Endothelial cell of umbilical vein (primary cell): ENCODE measurements around the gene AGA. TPM values are rescaled to one million over a fixed set of nuclear protein-coding genes. Genes with fewer than 3 reads are reported as not detected.

ENCODE experiments used
- BruUV-seq: library from RNA; stranded (reverse); fragments of 400-500 nt; replicated peaks from 2 replicates; lab custom pipeline; 2021; lab: Mats Ljungman, UMichigan
- CTCF ChIA-PET: fragments of 300-600, 350-600 bp; sonication (Branson Sonifier 250); formaldehyde crosslinking; loops from one replicate; lab custom pipeline; 2021; ENCODE audit warnings: antibody characterized with exemption, inconsistent platforms; lab: Charles Lee
- POLR2A ChIA-PET: fragments of 300-600, 350-600 bp; sonication (Branson Sonifier 250); formaldehyde crosslinking; loops from one replicate; lab custom pipeline; 2021; ENCODE audit warnings: antibody characterized with exemption, inconsistent platforms; lab: Charles Lee
- DNase-seq: peaks from one replicate; pipeline ENCODE4 v3.0.0-alpha.2; 2011; ENCODE audit warnings: low read depth, low spot score
- FAIRE-seq: peaks from 2 replicates; lab custom pipeline; 2011; peaks lifted over from hg19 to GRCh38; lab: Jason Lieb, UNC
- H2AFZ ChIP-seq: 2 replicates; pipeline ENCODE4 v1.6.0; 2012; ENCODE audit warnings: low read depth, low read length, control low read depth, inconsistent platforms
- H3K27ac ChIP-seq: 2 replicates; pipeline ENCODE4 v1.5.1; 2011; ENCODE audit warnings: low read depth, mild to moderate bottlenecking, control low read depth, low read length, moderate library complexity; ENCODE audit not compliant: insufficient read depth
- H3K27me3 ChIP-seq, 2 experiments: 2 replicates each; pipeline versions ENCODE4 v1.6.0 to v1.6.1; 2011; ENCODE audit warnings: low read length in 2 of 2, mixed read lengths in 1 of 2; ENCODE audit not compliant: control insufficient read depth in 2 of 2, insufficient read depth in 2 of 2
- H3K36me3 ChIP-seq, 2 experiments: 2 replicates in 1 of 2; 3 replicates in 1 of 2; pipeline ENCODE4 v1.5.1; 2011; ENCODE audit warnings: low read length in 2 of 2, mild to moderate bottlenecking in 1 of 2, moderate library complexity in 1 of 2; ENCODE audit not compliant: control insufficient read depth in 2 of 2, insufficient read depth in 2 of 2; ENCODE audit errors: extremely low read depth in 1 of 2
- H3K4me1 ChIP-seq: 3 replicates; pipeline ENCODE4 v1.5.1; 2011; ENCODE audit warnings: mild to moderate bottlenecking, low read length; ENCODE audit not compliant: control insufficient read depth, insufficient read depth; ENCODE audit errors: extremely low read depth
- H3K4me2 ChIP-seq: 2 replicates; pipeline ENCODE4 v1.6.1; 2011; ENCODE audit warnings: low read length, control low read depth, mixed read lengths; ENCODE audit not compliant: insufficient read depth
- H3K4me3 ChIP-seq, 3 experiments: fragments of 200-600 bp in 1 of 3; sonication (generic), shearing (Covaris generic) in 1 of 3; replicated peaks in 1 of 3; 2 replicates each; pipeline ENCODE4 v1.5.1; 2011 to 2016; ENCODE audit warnings: control low read depth in 3 of 3, low read length in 3 of 3, mild to moderate bottlenecking in 2 of 3, inconsistent platforms in 1 of 3, low read depth in 1 of 3, moderate library complexity in 1 of 3; ENCODE audit not compliant: insufficient read depth in 1 of 3
- H3K79me2 ChIP-seq: 2 replicates; pipeline ENCODE4 v1.6.0; 2012; ENCODE audit warnings: low read length, inconsistent platforms; ENCODE audit not compliant: control insufficient read depth, insufficient read depth
- H3K9ac ChIP-seq: replicated peaks from 2 replicates; pipeline ENCODE3; 2011; ENCODE audit warnings: low read length, control low read depth; ENCODE audit not compliant: insufficient read depth; ENCODE audit errors: extremely low read depth
- H3K9me1 ChIP-seq: replicated peaks from 3 replicates; pipeline ENCODE4 v1.6.0; 2011; ENCODE audit warnings: mild to moderate bottlenecking, low read length; ENCODE audit not compliant: control insufficient read depth, insufficient read depth; ENCODE audit errors: extremely low read depth
- H3K9me3 ChIP-seq: replicated peaks from 2 replicates; pipeline ENCODE4 v1.5.1; 2012; ENCODE audit warnings: low read length, inconsistent platforms; ENCODE audit not compliant: control insufficient read depth, insufficient read depth
- H4K20me1 ChIP-seq: replicated peaks from 2 replicates; pipeline ENCODE3; 2011; ENCODE audit warnings: mild to moderate bottlenecking, low read length; ENCODE audit not compliant: control insufficient read depth, insufficient read depth; ENCODE audit errors: extremely low read depth
- EZH2 ChIP-seq: IDR thresholded peaks from 2 replicates; pipeline ENCODE4 v1.6.1; 2012; ENCODE audit warnings: borderline replicate concordance, low read depth, mild to moderate bottlenecking, moderate library complexity, low read length, inconsistent platforms; ENCODE audit not compliant: severe bottlenecking
- FOS ChIP-seq: IDR thresholded peaks from 2 replicates; pipeline ENCODE4 v1.6.1; 2011; ENCODE audit warnings: mild to moderate bottlenecking, low read length, moderate library complexity, borderline replicate concordance; ENCODE audit not compliant: insufficient read depth
- GATA2 ChIP-seq: IDR thresholded peaks from 2 replicates; pipeline ENCODE4 v1.7.0; 2011; ENCODE audit warnings: low read depth, mild to moderate bottlenecking, moderate library complexity, mixed read lengths, low read length; ENCODE audit not compliant: insufficient read length, insufficient read depth
- JUN ChIP-seq: IDR thresholded peaks from 2 replicates; pipeline ENCODE4 v1.6.1; 2011; ENCODE audit warnings: borderline replicate concordance, low read depth; ENCODE audit not compliant: insufficient read length, insufficient read depth
- MYC ChIP-seq: IDR thresholded peaks from one replicate; pipeline ENCODE4 v1.6.1; 2011; ENCODE audit warnings: mild to moderate bottlenecking, low read depth, low read length
- POLR2A ChIP-seq: IDR thresholded peaks from 2 replicates; pipeline ENCODE4 v1.6.1; 2012; ENCODE audit warnings: low read depth, mild to moderate bottlenecking, control low read depth, low read length
- POLR2AphosphoS5 ChIP-seq: IDR thresholded peaks from 2 replicates; pipeline ENCODE4 v1.6.1; 2012; ENCODE audit warnings: low read depth, mild to moderate bottlenecking, control low read depth, low read length, moderate library complexity; ENCODE audit not compliant: insufficient read depth
- dilution Hi-C: fragments of 300-500 bp; cut with MboI; formaldehyde crosslinking; loops from one replicate; pipeline ENCODE4 v1.15.0; 2019; ENCODE audit warnings: low sequenced_read_pairs; ENCODE audit not compliant: extremely low pct_ligation_motif_present
- intact Hi-C: fragments of 100-400 bp; cut with micrococcal nuclease; formaldehyde crosslinking; loops from one replicate; pipeline ENCODE4 v1.10.0; 2022
- polyA plus RNA-seq, 4 experiments: library from polyadenylated mRNA; depleted of rRNA in 3 of 4; stranded (reverse) in 3 of 4; unstranded in 1 of 4; fragments of >200 nt; gene quantifications; 2 replicates each; pipeline versions ENCODE4 v1.2.1 to v1.2.3, GENCODE V29; 2011 to 2012; ENCODE audit warnings: missing spikeins in 1 of 4
- total RNA-seq: library from RNA; stranded (reverse); gene quantifications from 2 replicates; pipeline ENCODE4 v1.2.3, GENCODE V29; 2021
- TF ChIP-seq, protein P1 (sequence below): IDR thresholded peaks from 2 replicates; pipeline ENCODE4 v1.6.1; 2011; ENCODE audit not compliant: insufficient read depth, insufficient read length
- TF ChIP-seq, protein P2 (sequence below), 2 donors: IDR thresholded peaks; 1 replicate in 1 of 2; 2 replicates in 1 of 2; pipeline ENCODE4 v1.5.1; 2011; ENCODE audit warnings: low read length in 2 of 2, mild to moderate bottlenecking in 2 of 2, moderate library complexity in 2 of 2, control low read depth in 1 of 2, inconsistent platforms in 1 of 2, low read depth in 1 of 2; ENCODE audit not compliant: insufficient read depth in 1 of 2; ENCODE audit errors: extremely low read depth in 1 of 2

Gene AGA
- total and polyA plus RNA-seq, 2 donors (not counting 3 experiments of a cell fraction or from before 2014, with no cell fraction given), result 14.1 to 16.9 TPM

DNA sequence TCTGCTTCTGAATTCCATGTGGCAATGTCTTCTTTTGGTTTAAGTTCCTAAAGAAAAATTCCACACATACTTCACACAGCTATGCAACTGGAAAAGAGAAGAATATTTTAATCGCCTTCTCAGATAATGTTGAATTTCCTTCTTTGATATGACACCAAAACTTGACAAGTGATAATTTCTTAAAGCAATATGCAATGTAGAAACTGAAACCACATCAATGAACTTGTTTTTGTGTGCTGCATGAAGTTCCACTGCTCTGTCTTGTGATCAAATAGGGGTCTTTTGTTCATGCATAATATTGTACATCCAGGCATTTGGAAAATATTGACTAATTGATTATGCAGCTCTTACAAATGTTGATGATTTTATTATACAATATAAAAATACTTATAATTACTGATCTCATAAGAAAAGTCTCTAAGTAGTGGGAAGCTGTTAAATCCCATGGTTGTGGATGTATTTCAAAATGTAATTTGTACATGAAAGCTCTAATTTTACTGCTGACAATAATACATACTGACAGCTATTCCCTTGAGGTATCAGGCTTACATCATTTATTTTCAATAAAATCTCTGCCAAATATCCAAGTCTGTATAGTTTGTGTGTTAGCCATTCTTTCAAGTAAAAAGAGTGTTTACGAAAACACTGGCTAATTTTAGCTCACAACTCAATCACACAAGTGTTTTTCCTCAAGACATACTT, 56.5 kb downstream of the AGA start:
- ChIA-PET CTCF (no interaction called here), POLR2A (no interaction called here)
- TF ChIP-seq EZH2 (no peak), FOS (no peak), GATA2 (no peak), MYC (no peak), POLR2AphosphoS5 (no peak), JUN (no peak), POLR2A (no peak)
- TF ChIP-seq, protein P1, sequence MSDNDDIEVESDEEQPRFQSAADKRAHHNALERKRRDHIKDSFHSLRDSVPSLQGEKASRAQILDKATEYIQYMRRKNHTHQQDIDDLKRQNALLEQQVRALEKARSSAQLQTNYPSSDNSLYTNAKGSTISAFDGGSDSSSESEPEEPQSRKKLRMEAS, result no peak
- TF ChIP-seq, protein P2, sequence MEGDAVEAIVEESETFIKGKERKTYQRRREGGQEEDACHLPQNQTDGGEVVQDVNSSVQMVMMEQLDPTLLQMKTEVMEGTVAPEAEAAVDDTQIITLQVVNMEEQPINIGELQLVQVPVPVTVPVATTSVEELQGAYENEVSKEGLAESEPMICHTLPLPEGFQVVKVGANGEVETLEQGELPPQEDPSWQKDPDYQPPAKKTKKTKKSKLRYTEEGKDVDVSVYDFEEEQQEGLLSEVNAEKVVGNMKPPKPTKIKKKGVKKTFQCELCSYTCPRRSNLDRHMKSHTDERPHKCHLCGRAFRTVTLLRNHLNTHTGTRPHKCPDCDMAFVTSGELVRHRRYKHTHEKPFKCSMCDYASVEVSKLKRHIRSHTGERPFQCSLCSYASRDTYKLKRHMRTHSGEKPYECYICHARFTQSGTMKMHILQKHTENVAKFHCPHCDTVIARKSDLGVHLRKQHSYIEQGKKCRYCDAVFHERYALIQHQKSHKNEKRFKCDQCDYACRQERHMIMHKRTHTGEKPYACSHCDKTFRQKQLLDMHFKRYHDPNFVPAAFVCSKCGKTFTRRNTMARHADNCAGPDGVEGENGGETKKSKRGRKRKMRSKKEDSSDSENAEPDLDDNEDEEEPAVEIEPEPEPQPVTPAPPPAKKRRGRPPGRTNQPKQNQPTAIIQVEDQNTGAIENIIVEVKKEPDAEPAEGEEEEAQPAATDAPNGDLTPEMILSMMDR (IDR thresholded peaks at IDR 0.05; ENCODE audit: extremely low read depth in 1 of 2, insufficient read depth in 1 of 2, low read depth in 1 of 2, low read length in 2 of 2), result no peak
- Histone ChIP-seq H4K20me1 (no peaks in the 10 kb centered on the region), H3K27ac (no peak overlapping the region), H3K27me3 (no peaks in the 10 kb centered on the region), H3K9me3 (no peaks in the 10 kb centered on the region), H2AFZ (no peak overlapping the region), H3K4me1 (no peaks in the 10 kb centered on the region), H3K9me1 (no peaks in the 10 kb centered on the region), H3K9ac (no peak overlapping the region), H3K4me3 (no peak overlapping the region), H3K36me3 (no peaks in the 10 kb centered on the region), H3K4me2 (no peak overlapping the region), H3K79me2 (no peaks in the 10 kb centered on the region)
- no peak for FAIRE-seq
- dilution Hi-C loops, result no loop called here
- DNase-seq, result no peak
- BruUV-seq, result no TSS peak
- intact Hi-C loops, result no loop called here
